ENCODE measurements around the gene NBEAL2.

DNA sequence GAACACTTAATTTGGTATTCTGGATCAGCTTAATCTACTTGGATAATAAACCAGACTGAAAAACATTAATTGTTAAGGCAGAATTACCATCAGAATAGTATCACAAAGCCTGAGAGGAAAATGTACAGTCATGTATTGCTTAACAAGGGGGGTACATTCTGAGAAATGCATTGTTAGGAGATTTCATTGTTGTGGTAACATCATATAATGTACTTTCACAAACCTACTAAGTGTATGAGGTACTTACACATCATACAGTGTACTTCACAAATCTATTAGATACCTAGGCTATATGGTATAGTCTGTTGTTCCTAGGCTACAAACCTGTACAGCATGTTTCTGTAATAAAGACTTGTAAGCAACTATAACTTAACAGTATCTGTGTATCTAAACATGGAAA is 68.2 kb downstream of the NBEAL2 start:
- no peak for TF ChIP-seq POLR2A (IDR thresholded peaks at IDR 0.05)
- TF ChIP-seq, protein P1, sequence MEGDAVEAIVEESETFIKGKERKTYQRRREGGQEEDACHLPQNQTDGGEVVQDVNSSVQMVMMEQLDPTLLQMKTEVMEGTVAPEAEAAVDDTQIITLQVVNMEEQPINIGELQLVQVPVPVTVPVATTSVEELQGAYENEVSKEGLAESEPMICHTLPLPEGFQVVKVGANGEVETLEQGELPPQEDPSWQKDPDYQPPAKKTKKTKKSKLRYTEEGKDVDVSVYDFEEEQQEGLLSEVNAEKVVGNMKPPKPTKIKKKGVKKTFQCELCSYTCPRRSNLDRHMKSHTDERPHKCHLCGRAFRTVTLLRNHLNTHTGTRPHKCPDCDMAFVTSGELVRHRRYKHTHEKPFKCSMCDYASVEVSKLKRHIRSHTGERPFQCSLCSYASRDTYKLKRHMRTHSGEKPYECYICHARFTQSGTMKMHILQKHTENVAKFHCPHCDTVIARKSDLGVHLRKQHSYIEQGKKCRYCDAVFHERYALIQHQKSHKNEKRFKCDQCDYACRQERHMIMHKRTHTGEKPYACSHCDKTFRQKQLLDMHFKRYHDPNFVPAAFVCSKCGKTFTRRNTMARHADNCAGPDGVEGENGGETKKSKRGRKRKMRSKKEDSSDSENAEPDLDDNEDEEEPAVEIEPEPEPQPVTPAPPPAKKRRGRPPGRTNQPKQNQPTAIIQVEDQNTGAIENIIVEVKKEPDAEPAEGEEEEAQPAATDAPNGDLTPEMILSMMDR (IDR thresholded peaks at IDR 0.05) = no peak
